BE2C (cell line): ENCODE measurements around the gene PIK3R6.

Experiments used
- DNase-seq: peaks from one replicate; pipeline ENCODE4 v3.0.0-alpha.2; 2020
- H3K27me3 ChIP-seq: fragments of 250-450 bp; sonication (Bioruptor Pico); 2 replicates; pipeline ENCODE4 v1.5.1; 2020; ENCODE audit warnings: mild to moderate bottlenecking
- H3K36me3 ChIP-seq: fragments of 250-450 bp; sonication (Bioruptor Pico); 2 replicates; pipeline ENCODE4 v1.5.1; 2020; ENCODE audit warnings: mild to moderate bottlenecking
- H3K4me1 ChIP-seq: fragments of 250-450 bp; sonication (Bioruptor Pico); 2 replicates; pipeline ENCODE4 v1.5.1; 2020
- H3K4me3 ChIP-seq: 2 replicates; pipeline ENCODE4 v1.5.1; 2011; ENCODE audit warnings: low read depth, low read length
- H3K9me3 ChIP-seq: fragments of 250-450 bp; sonication (Bioruptor Pico); 2 replicates; pipeline ENCODE4 v1.5.1; 2020
- TF ChIP-seq, protein P1 (sequence below): IDR thresholded peaks from 2 replicates; pipeline ENCODE4 v1.5.1; 2012; ENCODE audit warnings: mild to moderate bottlenecking, low read depth, low read length

PIK3R6 gene

DNA sequence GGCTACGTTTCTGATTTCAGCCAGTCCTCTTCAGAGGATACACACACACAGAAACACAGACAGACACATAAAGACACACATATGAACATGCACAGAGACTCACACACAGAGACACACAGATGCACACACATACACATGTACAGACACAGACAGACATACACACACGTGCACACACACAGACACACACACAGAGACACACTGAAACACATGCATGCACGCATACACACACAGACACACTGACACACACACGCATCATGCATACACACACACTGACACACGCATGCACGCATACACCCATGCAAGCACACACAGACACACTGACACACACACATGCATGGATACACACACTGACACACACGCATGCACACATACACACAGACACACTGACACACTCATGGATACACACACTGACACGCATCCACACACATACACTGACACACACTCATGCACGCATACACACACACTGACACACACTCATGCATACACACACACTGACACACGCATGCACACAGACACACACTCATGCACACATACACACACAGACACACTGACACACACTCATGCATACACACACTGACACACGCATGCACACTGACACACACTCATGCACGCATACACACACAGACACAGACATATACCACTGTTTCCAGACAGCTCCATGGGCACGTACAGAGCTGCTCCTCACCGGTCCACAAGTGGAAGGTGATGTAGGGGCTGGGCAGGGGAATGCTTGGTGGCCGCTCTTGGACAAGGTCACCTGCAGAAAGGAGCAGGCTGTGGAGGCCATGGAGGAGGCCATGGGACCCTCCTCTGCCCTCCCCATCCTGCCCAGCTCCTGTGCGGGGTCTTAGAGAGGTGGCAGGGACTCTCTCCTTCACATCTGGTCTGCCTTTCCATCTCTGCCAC, 38.2 kb downstream of the PIK3R6 start:
- no peak overlapping the region for H3K4me3 ChIP-seq
- no peaks in the 10 kb centered on the region for H3K4me1 ChIP-seq
- H3K9me3 ChIP-seq = no peaks in the 10 kb centered on the region
- no peaks in the 10 kb centered on the region for H3K36me3 ChIP-seq
- DNase-seq = no peak
- no peaks in the 10 kb centered on the region for H3K27me3 ChIP-seq
- TF ChIP-seq, protein P1, sequence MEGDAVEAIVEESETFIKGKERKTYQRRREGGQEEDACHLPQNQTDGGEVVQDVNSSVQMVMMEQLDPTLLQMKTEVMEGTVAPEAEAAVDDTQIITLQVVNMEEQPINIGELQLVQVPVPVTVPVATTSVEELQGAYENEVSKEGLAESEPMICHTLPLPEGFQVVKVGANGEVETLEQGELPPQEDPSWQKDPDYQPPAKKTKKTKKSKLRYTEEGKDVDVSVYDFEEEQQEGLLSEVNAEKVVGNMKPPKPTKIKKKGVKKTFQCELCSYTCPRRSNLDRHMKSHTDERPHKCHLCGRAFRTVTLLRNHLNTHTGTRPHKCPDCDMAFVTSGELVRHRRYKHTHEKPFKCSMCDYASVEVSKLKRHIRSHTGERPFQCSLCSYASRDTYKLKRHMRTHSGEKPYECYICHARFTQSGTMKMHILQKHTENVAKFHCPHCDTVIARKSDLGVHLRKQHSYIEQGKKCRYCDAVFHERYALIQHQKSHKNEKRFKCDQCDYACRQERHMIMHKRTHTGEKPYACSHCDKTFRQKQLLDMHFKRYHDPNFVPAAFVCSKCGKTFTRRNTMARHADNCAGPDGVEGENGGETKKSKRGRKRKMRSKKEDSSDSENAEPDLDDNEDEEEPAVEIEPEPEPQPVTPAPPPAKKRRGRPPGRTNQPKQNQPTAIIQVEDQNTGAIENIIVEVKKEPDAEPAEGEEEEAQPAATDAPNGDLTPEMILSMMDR = no peak

DNA sequence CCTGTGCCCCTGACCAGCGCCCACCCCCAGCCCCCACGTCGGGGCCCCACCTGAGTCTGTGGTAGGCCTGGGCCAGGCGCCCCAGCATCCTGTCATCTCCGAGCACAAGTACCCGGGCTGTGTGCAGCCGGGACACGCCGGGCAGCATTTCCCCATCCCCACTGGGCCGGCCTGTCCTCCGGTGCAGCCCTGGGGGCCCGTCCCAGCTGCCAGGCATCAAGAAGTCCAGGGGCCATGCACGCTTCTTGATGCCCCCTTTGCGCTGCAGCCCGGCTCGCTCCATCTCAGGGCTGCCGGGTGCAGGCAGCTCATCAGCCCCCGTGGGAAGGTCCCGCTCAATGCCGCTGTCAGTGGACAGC, 39.0 kb downstream of the PIK3R6 start:
- Histone ChIP-seq H3K4me1 (no peaks in the 10 kb centered on the region), H3K27me3 (no peaks in the 10 kb centered on the region), H3K4me3 (no peak overlapping the region), H3K9me3 (no peaks in the 10 kb centered on the region), H3K36me3 (no peaks in the 10 kb centered on the region)
- TF ChIP-seq, protein P1 = no peak
- no peak for DNase-seq

DNA sequence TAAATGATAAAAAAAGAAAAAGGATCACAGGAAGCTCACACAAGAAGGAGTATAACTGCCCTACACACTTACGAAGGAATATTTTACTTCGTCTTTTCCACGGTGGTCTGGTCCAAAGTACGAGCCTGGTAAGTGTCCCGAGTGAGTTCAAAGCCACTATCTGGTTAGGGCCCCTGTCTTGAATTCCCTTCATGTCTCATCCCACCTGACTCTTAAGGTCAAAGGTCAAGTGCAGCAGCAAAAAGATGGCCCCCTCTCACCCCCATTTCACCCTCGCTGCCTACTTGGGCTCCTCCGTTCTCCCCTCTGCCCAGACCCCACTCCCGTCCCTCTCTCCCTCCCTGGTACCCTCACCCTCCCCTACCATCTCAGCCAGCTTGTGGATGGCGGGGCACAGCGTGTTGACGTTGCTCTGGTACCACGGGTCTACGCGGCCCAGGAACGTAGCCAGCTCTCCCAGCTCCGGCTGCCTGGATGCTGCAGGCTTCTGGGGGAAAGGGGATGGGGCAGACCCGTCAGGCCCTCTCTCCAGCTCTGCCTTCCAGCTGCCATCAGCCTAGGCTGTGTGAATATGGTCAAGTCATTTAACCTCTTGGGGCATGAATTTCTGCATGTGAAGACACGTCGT, 40.6 kb downstream of the PIK3R6 start:
- Histone ChIP-seq H3K27me3 (no peaks in the 10 kb centered on the region), H3K4me1 (no peaks in the 10 kb centered on the region), H3K9me3 (no peaks in the 10 kb centered on the region), H3K4me3 (no peak overlapping the region), H3K36me3 (no peaks in the 10 kb centered on the region)
- TF ChIP-seq, protein P1 = no peak
- no peak for DNase-seq

DNA sequence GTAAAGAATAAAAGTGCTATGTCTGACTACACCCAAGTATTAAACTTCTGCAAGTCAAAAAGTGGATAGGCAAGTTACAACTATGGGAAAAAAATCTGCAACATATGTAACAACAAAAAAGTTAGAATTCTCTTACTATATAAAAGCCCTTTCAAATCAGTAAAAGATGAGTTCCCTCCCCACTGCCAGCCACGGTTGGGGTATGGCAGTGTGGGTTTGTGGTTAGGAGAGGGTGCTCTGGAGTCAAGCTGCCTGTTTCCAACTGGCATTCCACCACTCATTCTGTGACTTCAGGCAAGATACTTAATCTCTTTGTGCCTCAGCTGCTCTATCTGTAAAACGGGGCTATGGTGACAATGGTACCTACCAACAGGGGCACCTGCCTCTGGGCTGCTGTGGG, 41.7 kb downstream of the PIK3R6 start:
- Histone ChIP-seq H3K9me3 (no peaks in the 10 kb centered on the region), H3K36me3 (no peaks in the 10 kb centered on the region), H3K4me1 (no peaks in the 10 kb centered on the region), H3K4me3 (no peak overlapping the region), H3K27me3 (no peaks in the 10 kb centered on the region)
- TF ChIP-seq, protein P1 = no peak
- no peak for DNase-seq

DNA sequence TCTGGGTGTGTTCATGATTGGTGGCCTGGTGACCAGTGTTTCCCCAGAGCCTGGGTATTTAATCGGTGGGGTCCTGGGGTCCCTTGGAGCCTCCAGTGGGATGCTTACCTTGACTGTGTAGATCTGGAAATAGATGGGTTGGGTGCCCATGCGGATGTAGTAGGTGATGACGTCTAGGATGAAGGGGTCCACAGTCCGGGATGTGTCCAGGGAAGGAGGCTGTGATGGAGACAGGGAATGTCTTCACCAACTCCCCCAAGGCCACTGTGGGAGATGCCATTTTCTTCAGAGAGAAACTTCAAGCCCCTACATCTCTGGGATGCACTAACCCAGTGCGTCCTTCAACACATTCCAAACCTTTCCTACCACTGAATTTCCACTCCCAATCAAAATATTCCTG, 44.2 kb downstream of the PIK3R6 start:
- Histone ChIP-seq H3K9me3 (no peaks in the 10 kb centered on the region), H3K4me3 (no peak overlapping the region), H3K27me3 (no peaks in the 10 kb centered on the region), H3K36me3 (no peaks in the 10 kb centered on the region), H3K4me1 (no peaks in the 10 kb centered on the region)
- TF ChIP-seq, protein P1 = no peak
- DNase-seq = no peak
